GM12892 (cell line): Measurements from ENCODE around the gene FHAD1.
"Not testable (repeated sequence)": the region's sequence is repeated elsewhere in the genome, so short reads cannot be mapped to it uniquely, and the experiment has no call there.

ENCODE experiments used
- POLR2A ChIP-seq: IDR thresholded peaks from 2 replicates; pipeline ENCODE4 v1.6.1; 2011; ENCODE audit warnings: low read depth, low read length, control low read depth
- POLR2AphosphoS5 ChIP-seq: IDR thresholded peaks from 2 replicates; pipeline ENCODE4 v1.6.1; 2011; ENCODE audit warnings: low read depth, low read length, control low read depth

DNA sequence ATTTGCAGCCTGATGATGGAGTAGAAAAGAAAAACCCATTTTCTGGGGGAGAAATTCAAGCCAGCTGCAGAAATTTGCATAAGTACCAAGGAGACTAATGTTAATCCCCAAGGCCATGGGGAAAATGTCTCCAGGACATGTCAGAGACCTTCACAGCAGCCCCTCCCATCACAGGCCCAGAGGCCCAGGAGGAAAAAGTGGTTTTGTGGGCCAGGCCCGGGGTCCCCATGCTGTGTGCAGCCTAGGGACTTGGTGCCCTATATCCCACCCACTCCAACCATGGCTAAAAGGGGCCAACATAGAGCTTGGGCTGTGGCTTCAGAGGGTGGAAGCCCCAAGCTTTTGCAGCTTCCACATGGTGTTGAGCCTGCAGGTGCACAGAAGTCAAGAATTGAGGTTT lies 59.3 kb downstream of the FHAD1 start:
- TF ChIP-seq POLR2A, POLR2AphosphoS5: not testable (repeated sequence)
